Lung (tissue), 12 donors: ENCODE data around the gene ZNF326. TPM values are rescaled to one million over a fixed set of nuclear protein-coding genes. Genes with fewer than 3 reads are reported as not detected.

Experiments
- ATAC-seq: fragments of 200-7000 bp; cut with Tn5 transposase; one replicate; pipeline ENCODE4 v1.9.1; 2020; ENCODE audit warnings: moderate number of reproducible peaks; ENCODE audit not compliant: insufficient read depth, low FRiP score
- DNase-seq, 3 donors: peaks; one replicate each; pipeline ENCODE4 v3.0.0-alpha.2; 2013 to 2017
- H3K27ac ChIP-seq, 2 donors: one replicate each; pipeline ENCODE4 v1.5.1; 2013; ENCODE audit warnings: mild to moderate bottlenecking in 2 of 2, moderate library complexity in 2 of 2, control low read depth in 1 of 2, inconsistent platforms in 1 of 2, low read depth in 1 of 2, low read length in 1 of 2
- H3K27me3 ChIP-seq, 3 donors: one replicate each; pipeline ENCODE4 v1.5.1; 2013; ENCODE audit warnings: low read length in 2 of 3; ENCODE audit not compliant: control insufficient read depth in 3 of 3, insufficient read depth in 3 of 3
- H3K36me3 ChIP-seq, 4 donors: one replicate each; pipeline ENCODE4 v1.5.1; 2013; ENCODE audit warnings: low read length in 4 of 4, mild to moderate bottlenecking in 1 of 4, moderate library complexity in 1 of 4; ENCODE audit not compliant: control insufficient read depth in 4 of 4, insufficient read depth in 4 of 4
- H3K4me1 ChIP-seq, 5 donors: one replicate each; pipeline ENCODE4 v1.5.1; 2013; ENCODE audit warnings: low read length in 5 of 5, mild to moderate bottlenecking in 2 of 5, moderate library complexity in 1 of 5; ENCODE audit not compliant: control insufficient read depth in 5 of 5, insufficient read depth in 5 of 5
- H3K4me3 ChIP-seq: one replicate; pipeline ENCODE4 v1.5.1; 2013; ENCODE audit warnings: mild to moderate bottlenecking, control low read depth, moderate library complexity
- H3K9ac ChIP-seq, 2 donors: one replicate each; pipeline ENCODE4 v1.5.1; 2013; ENCODE audit warnings: low read length in 2 of 2, control low read depth in 1 of 2; ENCODE audit not compliant: insufficient read depth in 1 of 2
- H3K9me3 ChIP-seq, 4 donors: one replicate each; pipeline ENCODE4 v1.5.1; 2013; ENCODE audit warnings: low read length in 3 of 4, mild to moderate bottlenecking in 1 of 4, moderate library complexity in 1 of 4; ENCODE audit not compliant: control insufficient read depth in 4 of 4, insufficient read depth in 3 of 4
- WGBS, 2 donors: extraction: QIAGEN DNeasy Blood & Tissue Kit; methylation state at CpG; one replicate each; pipeline ENCODE4 v1.1.7; 2013; 5-methylcytosine and 5-hydroxymethylcytosine counted together
- polyA plus RNA-seq, 2 donors: library from polyadenylated mRNA; stranded (reverse); fragments of 200-250 nt; gene quantifications; one replicate each; pipeline ENCODE4 v1.2.1, GENCODE V29; 2013
- total RNA-seq, 2 donors: library from RNA; depleted of rRNA in 1 of 2; stranded (reverse); fragments of >200 nt in 1 of 2; gene quantifications; one replicate each; pipeline ENCODE4 v1.2.1, GENCODE V29; 2014 to 2021
- TF ChIP-seq, protein P1 (sequence below): IDR thresholded peaks from 2 replicates; pipeline ENCODE4 v1.5.1; 2012; ENCODE audit warnings: mild to moderate bottlenecking; ENCODE audit errors: control extremely low read depth, extremely low read depth
- donor health status: control.
- donor health status: control.
- donor health status: Bipolar disorder and iron deficiency.
- donor health status: healthy.
- donor health status: DM: yes; HTN: yes; CAD: no.

ZNF326 gene
- total and polyA plus RNA-seq, 4 donors, result 7.2 to 47.1 (median 13.8) TPM

- Histone ChIP-seq H3K9ac (no peak overlapping the region), H3K9me3 (no peaks in the 10 kb centered on the region), H3K4me1 (no peaks in the 10 kb centered on the region), H3K36me3 (no peaks in the 10 kb centered on the region), H3K27ac (no peak overlapping the region), H3K27me3 (no peaks in the 10 kb centered on the region), H3K4me3 (no peak overlapping the region)
- 94 to 95% methylated on average over 5 of the region's 5 CpGs for WGBS, 2 donors
- ATAC-seq (no peak), DNase-seq (no peak)
- TF ChIP-seq, protein P1, sequence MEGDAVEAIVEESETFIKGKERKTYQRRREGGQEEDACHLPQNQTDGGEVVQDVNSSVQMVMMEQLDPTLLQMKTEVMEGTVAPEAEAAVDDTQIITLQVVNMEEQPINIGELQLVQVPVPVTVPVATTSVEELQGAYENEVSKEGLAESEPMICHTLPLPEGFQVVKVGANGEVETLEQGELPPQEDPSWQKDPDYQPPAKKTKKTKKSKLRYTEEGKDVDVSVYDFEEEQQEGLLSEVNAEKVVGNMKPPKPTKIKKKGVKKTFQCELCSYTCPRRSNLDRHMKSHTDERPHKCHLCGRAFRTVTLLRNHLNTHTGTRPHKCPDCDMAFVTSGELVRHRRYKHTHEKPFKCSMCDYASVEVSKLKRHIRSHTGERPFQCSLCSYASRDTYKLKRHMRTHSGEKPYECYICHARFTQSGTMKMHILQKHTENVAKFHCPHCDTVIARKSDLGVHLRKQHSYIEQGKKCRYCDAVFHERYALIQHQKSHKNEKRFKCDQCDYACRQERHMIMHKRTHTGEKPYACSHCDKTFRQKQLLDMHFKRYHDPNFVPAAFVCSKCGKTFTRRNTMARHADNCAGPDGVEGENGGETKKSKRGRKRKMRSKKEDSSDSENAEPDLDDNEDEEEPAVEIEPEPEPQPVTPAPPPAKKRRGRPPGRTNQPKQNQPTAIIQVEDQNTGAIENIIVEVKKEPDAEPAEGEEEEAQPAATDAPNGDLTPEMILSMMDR, result no peak
These were observed 42.9 kb upstream of the ZNF326 start for GRCh38 chr1:89951766-89952604.

DNA sequence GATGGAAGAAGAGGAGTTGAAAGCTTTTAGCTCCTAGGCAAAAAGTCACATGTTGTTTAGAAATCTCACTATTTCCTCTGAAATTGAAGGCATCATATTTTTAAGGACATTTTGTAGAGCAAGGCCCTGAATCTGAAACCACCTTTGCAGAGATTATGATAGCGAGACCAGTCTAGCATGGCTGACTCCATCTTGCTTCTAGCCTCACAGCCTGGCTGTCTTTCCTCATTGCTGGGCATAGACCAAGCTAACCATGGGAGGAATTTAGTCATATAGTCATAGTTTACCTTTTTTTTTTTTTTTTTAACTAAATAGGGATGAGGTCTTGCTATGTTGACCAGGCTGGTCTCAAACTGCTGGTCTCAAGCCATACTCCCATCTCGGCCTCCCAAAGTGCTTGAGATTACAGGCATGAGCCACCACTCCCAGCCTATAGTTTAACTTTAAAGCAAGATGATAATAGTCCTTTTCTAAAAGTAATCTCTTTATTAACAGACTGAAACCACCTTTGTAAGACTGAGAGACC lies 42.2 kb upstream of the ZNF326 start:
- ATAC-seq (no peak), DNase-seq (no peak)
- 93 to 96% methylated on average over 2 of the region's 2 CpGs for WGBS, 2 donors
- H3K27me3 ChIP-seq, result no peaks in the 10 kb centered on the region
- H3K9ac ChIP-seq, result no peak overlapping the region
- TF ChIP-seq, protein P1, result no peak
- H3K9me3 ChIP-seq, result no peaks in the 10 kb centered on the region
- H3K27ac ChIP-seq, result no peak overlapping the region
- H3K36me3 ChIP-seq, result no peaks in the 10 kb centered on the region
- no peak overlapping the region for H3K4me3 ChIP-seq
- H3K4me1 ChIP-seq, result no peaks in the 10 kb centered on the region

DNA sequence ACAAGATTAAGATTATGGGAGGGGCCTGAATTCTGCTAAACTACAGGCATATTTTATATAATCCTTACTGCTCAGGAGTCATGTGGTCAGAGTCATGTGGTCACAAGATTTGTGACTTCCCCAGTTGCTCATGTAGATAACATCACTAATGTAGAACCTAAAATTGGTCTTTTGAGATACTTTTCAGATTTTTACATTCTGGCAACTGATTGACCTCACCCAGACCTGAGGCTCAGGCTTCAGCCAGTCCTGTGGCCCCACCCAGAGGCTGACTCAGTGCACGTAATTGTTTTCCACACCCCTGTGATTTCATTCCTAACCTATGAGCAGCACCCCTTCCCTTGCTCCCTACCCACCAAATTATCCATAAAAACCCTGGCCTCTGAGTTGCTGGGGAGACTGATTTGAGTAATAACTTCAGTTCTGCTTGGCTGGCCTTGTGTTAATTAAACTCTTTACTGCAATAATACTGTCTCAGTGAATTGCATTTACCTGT lies 41.7 kb upstream of the ZNF326 start:
- 24 to 46% methylated on average over 1 of the region's 1 CpG for WGBS, 2 donors
- DNase-seq, result no peak
- H3K4me3 ChIP-seq, result no peak overlapping the region
- no peak for ATAC-seq
- no peaks in the 10 kb centered on the region for H3K36me3 ChIP-seq
- no peaks in the 10 kb centered on the region for H3K27me3 ChIP-seq
- H3K9ac ChIP-seq, result no peak overlapping the region
- H3K27ac ChIP-seq, result no peak overlapping the region
- TF ChIP-seq, protein P1, result no peak
- H3K9me3 ChIP-seq, result no peaks in the 10 kb centered on the region
- H3K4me1 ChIP-seq, result no peaks in the 10 kb centered on the region
